Vagina (tissue), 2 donors: ENCODE measurements around the gene MRPL17. TPM values are rescaled to one million over a fixed set of nuclear protein-coding genes. Genes with fewer than 3 reads are reported as not detected.
A peak's percentile ranks its signal among the peaks of the same experiment; 100 is the strongest.

Experiments used
- DNase-seq, 2 donors: peaks; one replicate each; pipeline ENCODE4 v3.0.0-alpha.2; 2017; ENCODE audit errors: extremely low spot score in 2 of 2
- H3K27ac ChIP-seq: fragments of 200-600 bp; sonication (generic); one replicate; pipeline ENCODE4 v1.5.1; 2019
- H3K27me3 ChIP-seq: fragments of 200-600 bp; sonication (generic); one replicate; pipeline ENCODE4 v1.5.1; 2019
- H3K36me3 ChIP-seq, 2 donors: fragments of 200-600 bp; sonication (generic); one replicate each; pipeline ENCODE4 v1.5.1; 2017 to 2019
- H3K4me1 ChIP-seq: fragments of 200-600 bp; sonication (generic); one replicate; pipeline ENCODE4 v1.5.1; 2019
- H3K4me3 ChIP-seq, 2 donors: fragments of 200-600 bp; sonication (generic); 1 replicate in 1 of 2; 2 replicates in 1 of 2; pipeline ENCODE4 v1.5.1; 2016 to 2019
- H3K9me3 ChIP-seq: fragments of 200-600 bp; sonication (generic); one replicate; pipeline ENCODE4 v1.5.1; 2019
- POLR2A ChIP-seq, 2 donors: fragments of 450-650 bp; IDR thresholded peaks; one replicate each; pipeline ENCODE4 v1.6.1; 2017; ENCODE audit warnings: antibody characterized with exemption in 2 of 2, mild to moderate bottlenecking in 2 of 2, moderate library complexity in 2 of 2
- POLR2AphosphoS5 ChIP-seq, 2 donors: sonication (generic); formaldehyde crosslinking; IDR thresholded peaks; one replicate each; pipeline ENCODE4 v1.9.0; 2017; ENCODE audit warnings: antibody characterized with exemption in 2 of 2, mild to moderate bottlenecking in 2 of 2, low read depth in 1 of 2; ENCODE audit not compliant: insufficient read depth in 1 of 2
- intact Hi-C: fragments of 100-400 bp; cut with DNase I; formaldehyde crosslinking; loops from one replicate; pipeline ENCODE4 v1.15.1; 2023
- total RNA-seq: library from RNA; depleted of rRNA; stranded (reverse); fragments of >200 nt; gene quantifications from one replicate; pipeline ENCODE4 v1.2.3, GENCODE V29; 2016
- TF ChIP-seq, protein P1 (sequence below), 3 experiments: fragments of 450-650 bp in 2 of 3; fragments of 200-600 bp in 1 of 3; sonication (generic) in 1 of 3; IDR thresholded peaks; one replicate each; pipeline ENCODE4 v1.5.1; 2017 to 2019; ENCODE audit warnings: antibody characterized with exemption in 3 of 3, mild to moderate bottlenecking in 2 of 3, moderate library complexity in 2 of 3

Gene MRPL17
- total RNA-seq, 1 donor from 2014 or later, result 55.2 TPM

DNA sequence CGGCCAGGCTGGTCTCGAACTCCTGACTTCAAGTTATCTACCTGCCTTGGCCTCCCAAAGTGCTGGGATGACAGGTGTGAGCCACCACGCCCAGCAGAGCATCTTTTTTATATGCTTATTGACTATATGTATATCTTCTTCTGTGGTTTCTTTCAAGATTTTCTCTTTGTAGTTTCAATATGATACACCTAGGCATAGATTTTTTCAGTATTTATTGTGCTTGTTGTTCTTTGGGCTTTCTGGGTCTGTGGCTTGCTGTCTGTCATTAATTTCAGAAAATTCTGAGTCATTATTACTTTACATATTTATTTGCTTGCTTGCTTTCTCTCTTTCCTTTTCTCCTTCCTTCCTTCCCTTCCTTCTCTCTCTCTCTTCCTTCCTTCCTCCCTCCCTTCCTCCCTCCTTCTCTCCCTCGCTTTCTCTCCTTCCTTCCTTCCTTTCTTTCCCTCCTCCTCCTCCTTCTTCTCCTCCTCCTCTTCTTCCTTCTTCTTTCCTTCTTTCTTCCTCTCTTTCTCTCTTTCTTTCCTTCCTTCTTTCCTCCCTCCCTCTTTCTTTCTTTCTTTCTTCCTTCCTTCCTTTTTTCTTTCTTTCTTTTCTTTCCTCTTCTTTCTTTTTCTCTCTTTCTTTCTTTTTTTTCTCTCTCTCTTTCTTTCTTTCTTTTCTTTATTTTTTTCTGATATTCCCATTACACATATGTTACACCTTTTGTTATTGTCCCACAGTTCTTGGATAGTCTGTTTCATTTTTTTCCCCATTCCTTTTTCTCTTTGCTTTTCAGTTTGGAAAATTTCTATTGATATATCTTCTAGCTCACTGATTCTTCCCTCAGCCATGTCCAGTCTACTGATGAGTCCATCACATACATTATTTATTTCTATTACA is 16.6 kb downstream of the MRPL17 start:
- Histone ChIP-seq H3K9me3 (no peaks in the 10 kb centered on the region), H3K4me3 (no peak overlapping the region), H3K27ac (no peak overlapping the region), H3K4me1 (no peaks in the 10 kb centered on the region), H3K36me3 (no peaks in the 10 kb centered on the region), H3K27me3 (no peaks in the 10 kb centered on the region)
- no peak for TF ChIP-seq POLR2A (IDR thresholded peaks at IDR 0.05)
- no peak for DNase-seq
- intact Hi-C loops, result no loop called here

DNA sequence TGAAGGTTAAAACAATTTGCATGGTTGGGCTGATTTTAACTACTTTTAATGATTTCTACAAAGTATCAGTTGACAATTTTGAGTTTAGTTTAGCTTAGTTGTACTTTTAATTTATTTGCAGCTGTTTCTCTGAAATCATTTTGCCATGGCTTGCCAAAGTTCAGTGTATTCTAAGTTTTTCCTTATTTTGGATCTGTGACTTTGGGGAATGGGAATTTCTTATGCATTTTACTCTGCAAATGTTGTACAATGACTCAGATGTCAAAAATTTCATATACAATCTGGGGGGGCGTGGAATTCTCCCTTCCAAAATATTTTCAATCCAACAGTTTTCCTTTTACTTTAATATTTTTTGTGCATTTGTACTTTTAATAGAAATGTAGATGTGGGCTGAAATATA is 18.6 kb downstream of the MRPL17 start:
- Histone ChIP-seq H3K4me3 (no peak overlapping the region), H3K9me3 (no peaks in the 10 kb centered on the region), H3K27me3 (no peaks in the 10 kb centered on the region), H3K4me1 (no peaks in the 10 kb centered on the region), H3K36me3 (no peaks in the 10 kb centered on the region), H3K27ac (no peak overlapping the region)
- no peak for DNase-seq
- intact Hi-C loops, result no loop called here
- TF ChIP-seq POLR2A (IDR thresholded peaks at IDR 0.05), result no peak
- TF ChIP-seq POLR2AphosphoS5 (IDR thresholded peaks at IDR 0.05; ENCODE audit: insufficient read depth in 1 of 2, low read depth in 1 of 2), result no peak
- TF ChIP-seq, protein P1, sequence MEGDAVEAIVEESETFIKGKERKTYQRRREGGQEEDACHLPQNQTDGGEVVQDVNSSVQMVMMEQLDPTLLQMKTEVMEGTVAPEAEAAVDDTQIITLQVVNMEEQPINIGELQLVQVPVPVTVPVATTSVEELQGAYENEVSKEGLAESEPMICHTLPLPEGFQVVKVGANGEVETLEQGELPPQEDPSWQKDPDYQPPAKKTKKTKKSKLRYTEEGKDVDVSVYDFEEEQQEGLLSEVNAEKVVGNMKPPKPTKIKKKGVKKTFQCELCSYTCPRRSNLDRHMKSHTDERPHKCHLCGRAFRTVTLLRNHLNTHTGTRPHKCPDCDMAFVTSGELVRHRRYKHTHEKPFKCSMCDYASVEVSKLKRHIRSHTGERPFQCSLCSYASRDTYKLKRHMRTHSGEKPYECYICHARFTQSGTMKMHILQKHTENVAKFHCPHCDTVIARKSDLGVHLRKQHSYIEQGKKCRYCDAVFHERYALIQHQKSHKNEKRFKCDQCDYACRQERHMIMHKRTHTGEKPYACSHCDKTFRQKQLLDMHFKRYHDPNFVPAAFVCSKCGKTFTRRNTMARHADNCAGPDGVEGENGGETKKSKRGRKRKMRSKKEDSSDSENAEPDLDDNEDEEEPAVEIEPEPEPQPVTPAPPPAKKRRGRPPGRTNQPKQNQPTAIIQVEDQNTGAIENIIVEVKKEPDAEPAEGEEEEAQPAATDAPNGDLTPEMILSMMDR (IDR thresholded peaks at IDR 0.05), result no peak

DNA sequence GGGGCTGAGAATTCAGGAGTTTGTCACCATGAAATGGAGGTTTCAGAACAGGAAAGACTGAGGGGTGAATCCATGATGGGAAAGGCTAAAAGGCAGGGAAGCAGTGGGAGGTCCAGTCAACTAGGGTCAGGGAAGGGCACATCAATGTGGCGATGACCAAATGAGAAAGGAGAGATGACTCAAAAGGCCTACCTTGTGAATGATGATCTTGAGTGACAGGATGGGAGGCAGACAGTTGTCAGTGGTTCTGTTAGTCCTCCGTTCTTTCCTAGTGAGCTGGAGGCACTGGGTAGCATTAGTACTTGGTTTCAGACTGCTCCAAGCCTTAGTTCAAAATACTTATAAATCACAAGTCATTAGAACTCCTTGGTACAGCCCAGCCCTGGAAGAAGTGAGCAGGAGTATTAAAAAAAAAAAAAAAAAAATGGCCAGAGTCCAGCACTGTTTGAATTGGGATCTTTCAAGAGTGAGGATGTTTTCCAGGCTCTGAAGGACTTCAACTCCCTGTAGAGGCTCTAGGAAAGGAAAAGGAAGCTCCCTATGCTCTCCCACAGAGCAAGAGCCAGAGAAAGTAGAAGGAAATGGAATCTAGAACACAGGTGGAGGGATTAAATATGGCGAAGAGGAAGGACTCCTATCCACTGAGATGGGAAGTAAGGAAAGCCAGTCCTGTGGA is 19.2 kb downstream of the MRPL17 start:
- no peak for DNase-seq
- no peak overlapping the region for H3K27ac ChIP-seq

DNA sequence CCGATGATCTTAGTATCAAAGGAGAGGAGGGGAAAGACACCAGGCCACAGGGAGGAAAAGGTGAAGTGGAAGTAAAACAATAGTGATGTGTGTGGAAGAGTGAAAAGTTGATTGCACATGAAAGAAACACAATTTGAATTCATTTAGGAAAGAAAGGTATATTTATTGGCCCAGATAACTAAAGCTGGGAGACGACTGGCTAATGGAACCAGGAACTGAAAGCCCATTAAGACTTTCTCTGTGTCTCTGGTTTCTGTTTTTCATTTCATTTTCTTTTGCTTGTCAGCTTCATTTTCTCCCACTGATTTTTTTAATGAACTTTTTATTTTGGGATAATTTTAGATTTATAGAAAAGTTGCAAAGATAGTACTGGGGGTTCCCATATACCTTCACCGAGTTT is 22.4 kb downstream of the MRPL17 start:
- H3K4me1 ChIP-seq, result no peaks in the 10 kb centered on the region
- H3K27me3 ChIP-seq, result no peaks in the 10 kb centered on the region
- H3K36me3 ChIP-seq, result no peaks in the 10 kb centered on the region
- H3K27ac ChIP-seq, result no peak overlapping the region
- intact Hi-C loops, result no loop called here
- no peak overlapping the region for H3K4me3 ChIP-seq
- DNase-seq, result no peak
- no peaks in the 10 kb centered on the region for H3K9me3 ChIP-seq
- TF ChIP-seq, protein P1 (IDR thresholded peaks at IDR 0.05), result no peak
- TF ChIP-seq POLR2AphosphoS5 (IDR thresholded peaks at IDR 0.05; ENCODE audit: insufficient read depth in 1 of 2, low read depth in 1 of 2) (no peak), POLR2A (IDR thresholded peaks at IDR 0.05) (no peak)

More for the DNA sequence above, 19.2 kb downstream of the MRPL17 start:
- TF ChIP-seq, protein P1 (IDR thresholded peaks at IDR 0.05), result no peak
- TF ChIP-seq POLR2A (IDR thresholded peaks at IDR 0.05), result no peak
- H3K4me1 ChIP-seq, result no peaks in the 10 kb centered on the region
- no peak overlapping the region for H3K4me3 ChIP-seq
- no peaks in the 10 kb centered on the region for H3K9me3 ChIP-seq
- H3K36me3 ChIP-seq, result no peaks in the 10 kb centered on the region
- intact Hi-C loops, result no loop called here
- H3K27me3 ChIP-seq, result no peaks in the 10 kb centered on the region

DNA sequence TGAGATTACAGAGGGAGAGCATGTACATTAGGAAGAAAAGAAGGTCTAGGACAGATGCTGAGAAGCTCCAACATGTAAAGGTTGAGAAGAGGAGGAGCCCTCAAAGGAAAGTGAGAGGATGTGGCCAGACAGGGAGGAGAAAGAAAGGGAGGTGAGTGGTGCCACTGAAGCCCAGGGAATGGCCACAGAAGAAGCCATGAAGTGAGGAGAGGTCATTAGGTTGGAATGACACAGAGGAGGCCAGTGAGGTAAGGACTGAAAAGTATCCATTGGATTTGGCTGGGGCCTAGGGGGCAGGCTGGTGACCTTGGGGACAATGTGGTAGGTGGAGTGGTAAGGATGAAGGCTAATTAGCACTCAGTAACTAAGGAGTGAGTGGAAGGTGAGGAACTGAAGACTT is 24.5 kb downstream of the MRPL17 start:
- intact Hi-C loops, result loop anchor here (10.0 kb wide), 1 partner anchor 54 kb away; the partner anchor contains the start of genes ILK and RRP8
- peak in 1 of 2 donors; percentile 64 for DNase-seq

More for the DNA sequence above, 24.5 kb downstream of the MRPL17 start:
- Histone ChIP-seq H3K36me3 (no peaks in the 10 kb centered on the region), H3K4me1 (peaks cover 17% of the 10 kb centered on the region), H3K4me3 (no peak overlapping the region), H3K27me3 (no peaks in the 10 kb centered on the region), H3K9me3 (no peaks in the 10 kb centered on the region), H3K27ac (no peak overlapping the region)
- TF ChIP-seq POLR2AphosphoS5 (IDR thresholded peaks at IDR 0.05; ENCODE audit: insufficient read depth in 1 of 2, low read depth in 1 of 2), result no peak
- no peak for TF ChIP-seq POLR2A (IDR thresholded peaks at IDR 0.05)
- TF ChIP-seq, protein P1 (IDR thresholded peaks at IDR 0.05), result no peak
